GM19043 (cell line): Measurements from ENCODE around the gene DLEC1.
A peak's percentile ranks its signal among the peaks of the same experiment; 100 is the strongest.
"Not testable (repeated sequence)": the region's sequence is repeated elsewhere in the genome, so short reads cannot be mapped to it uniquely, and the experiment has no call there.

ENCODE experiments used
- ATAC-seq: cut with Tn5 transposase; IDR thresholded peaks from one replicate; pipeline ENCODE4 v1.9.1; 2021; ENCODE audit warnings: low read depth; ENCODE audit not compliant: unreplicated experiment

Gene DLEC1

DNA sequence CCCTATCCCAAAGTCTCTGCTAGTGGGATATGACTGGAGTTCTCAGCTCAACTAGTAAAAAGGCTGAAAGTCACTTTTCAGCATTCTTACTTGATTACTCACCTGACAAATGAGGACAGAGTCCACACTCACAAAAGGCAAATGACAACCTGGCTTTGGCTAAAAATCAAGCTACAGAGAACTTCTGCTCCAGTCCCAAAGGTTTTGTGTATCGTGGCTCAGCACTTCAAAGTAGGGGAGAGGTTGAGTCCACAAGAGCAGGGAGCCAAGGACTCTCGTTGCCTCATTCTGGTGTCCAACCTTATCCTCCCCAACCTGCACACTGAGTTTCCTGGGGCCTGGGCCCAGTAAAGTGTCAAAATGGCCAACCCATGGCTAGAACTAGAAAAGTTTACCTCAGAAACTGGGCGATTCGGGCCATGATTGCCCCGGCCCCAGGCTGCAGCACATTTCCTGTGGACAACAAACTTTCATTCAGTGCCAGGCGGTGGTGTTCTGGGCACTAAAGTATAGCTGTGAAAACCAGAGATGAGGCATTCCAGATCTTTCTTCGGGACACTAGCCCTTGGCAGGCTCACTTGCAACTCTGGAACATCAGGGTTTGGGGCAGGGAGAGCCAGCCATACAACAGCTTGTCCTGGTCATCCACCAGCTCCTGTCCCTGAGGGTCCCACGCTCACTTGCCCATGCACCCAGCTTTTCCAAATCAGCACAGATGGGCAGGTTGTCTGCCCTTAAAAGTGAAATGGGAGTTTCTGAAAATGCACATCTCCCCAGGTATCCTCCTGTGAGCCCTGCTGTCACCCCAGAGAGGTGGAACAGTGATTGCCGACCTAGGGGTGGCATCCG lies 94.8 kb downstream of the DLEC1 start:
- ATAC-seq = no peak

DNA sequence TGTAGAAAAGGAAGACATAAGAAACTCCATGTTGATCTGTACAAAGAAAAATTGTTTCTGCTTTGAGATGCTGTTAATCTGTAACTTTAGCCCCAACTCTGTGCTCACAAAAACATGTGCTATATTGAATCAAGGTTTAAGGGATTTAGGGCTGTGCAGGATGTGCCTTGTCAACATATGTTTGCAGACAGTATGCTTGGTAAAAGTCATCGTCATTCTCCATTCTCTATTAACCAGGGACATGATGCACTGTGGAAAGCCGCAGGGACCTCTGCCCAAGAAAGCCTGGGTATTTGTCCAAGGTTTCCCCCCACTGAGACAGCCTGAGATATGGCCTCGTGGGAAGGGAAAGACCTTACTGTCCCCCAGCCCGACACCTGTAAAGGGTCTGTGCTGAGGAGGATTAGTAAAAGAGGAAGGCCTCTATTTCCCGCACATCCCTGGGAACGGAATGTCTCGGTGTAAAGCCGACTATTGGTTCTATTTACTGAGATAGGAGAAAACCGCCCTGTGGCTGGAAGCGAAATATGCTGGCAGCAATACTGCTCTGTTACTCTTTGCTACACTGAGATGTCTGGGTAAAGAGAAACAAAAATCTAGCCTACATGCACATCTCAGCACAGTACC lies 95.6 kb downstream of the DLEC1 start:
- not testable (repeated sequence) for ATAC-seq

GRCh38 chr3:38135621-38136277 lies 96.7 kb downstream of the DLEC1 start:
- ATAC-seq = not testable (repeated sequence)

- no peak for ATAC-seq
These were observed 97.4 kb downstream of the DLEC1 start for GRCh38 chr3:38136393-38136776.

GRCh38 chr3:38136777-38137614 lies 98.0 kb downstream of the DLEC1 start, which contains the start of gene ACAA1:
ACAA1 (minus strand) TSS chr3:38137127; CDS start chr3:38137035, 92 bp downstream.
- ATAC-seq = peak; percentile 87

DNA sequence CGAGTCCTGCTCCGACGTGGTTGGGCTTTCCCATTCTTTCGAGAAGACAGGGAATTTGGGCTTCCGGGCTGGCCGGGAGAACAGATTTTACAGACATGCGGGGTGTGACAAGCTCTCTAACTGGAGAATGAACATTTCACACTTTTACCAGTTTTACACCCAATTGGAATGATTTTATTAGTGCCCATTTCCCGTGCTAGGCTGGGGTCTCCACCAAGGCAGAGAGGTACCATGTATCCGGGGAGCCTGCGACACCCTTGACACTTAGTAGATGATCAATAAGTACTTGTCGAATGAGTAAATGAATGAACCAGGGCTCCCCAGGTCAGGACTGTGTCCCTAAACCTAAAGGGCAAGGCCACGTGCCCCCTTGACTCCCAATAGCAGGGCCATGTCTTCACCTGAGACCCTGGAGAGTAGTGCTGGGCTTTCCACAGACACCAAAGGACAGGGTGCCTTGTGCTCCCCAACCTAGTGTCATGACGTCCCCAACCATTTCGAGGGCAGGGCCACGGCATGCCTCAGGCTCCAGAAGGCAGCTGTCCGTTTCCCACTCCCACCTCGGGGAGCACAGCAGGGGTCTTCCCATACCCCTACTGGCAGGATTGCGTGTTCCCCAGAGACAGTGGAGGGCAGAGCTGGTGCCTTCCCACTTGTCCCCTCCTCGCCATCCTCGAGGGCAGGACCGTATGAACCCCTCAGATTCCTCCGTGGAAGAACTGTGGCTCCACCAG lies 98.8 kb downstream of the DLEC1 start:
- no peak for ATAC-seq

DNA sequence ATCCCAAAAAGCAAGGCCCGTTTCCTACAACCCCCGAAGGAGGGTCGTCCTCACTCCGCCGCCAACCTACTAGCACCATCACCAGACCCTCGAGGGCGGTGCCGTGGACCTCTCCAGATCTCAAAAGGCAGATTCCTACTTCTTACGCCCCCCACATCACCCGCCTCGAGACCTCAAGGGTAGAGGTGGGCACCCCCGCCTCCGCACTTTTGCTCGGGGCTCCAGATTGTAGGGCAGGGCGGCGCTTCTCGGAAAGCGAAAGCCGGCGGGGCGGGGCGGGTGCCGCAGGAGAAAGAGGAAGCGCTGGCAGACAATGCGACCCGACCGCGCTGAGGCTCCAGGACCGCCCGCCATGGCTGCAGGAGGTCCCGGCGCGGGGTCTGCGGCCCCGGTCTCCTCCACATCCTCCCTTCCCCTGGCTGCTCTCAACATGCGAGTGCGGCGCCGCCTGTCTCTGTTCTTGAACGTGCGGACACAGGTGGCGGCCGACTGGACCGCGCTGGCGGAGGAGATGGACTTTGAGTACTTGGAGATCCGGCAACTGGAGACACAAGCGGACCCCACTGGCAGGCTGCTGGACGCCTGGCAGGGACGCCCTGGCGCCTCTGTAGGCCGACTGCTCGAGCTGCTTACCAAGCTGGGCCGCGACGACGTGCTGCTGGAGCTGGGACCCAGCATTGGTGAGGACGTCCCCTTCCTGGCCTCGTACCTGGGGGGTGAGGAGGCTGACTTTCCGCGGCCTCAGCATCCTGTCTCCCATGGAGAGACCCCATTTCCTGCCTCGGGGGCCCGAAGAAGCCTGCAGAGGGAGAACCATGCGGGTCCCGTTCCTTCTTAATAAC lies 99.6 kb downstream of the DLEC1 start, which contains the start of gene MYD88:
Gene MYD88, plus strand, starts transcription at position 313 of the 842 bp plus-strand sequence. Its CDS starts 40 bp downstream, at position 353.
- ATAC-seq = peak; percentile 35

DNA sequence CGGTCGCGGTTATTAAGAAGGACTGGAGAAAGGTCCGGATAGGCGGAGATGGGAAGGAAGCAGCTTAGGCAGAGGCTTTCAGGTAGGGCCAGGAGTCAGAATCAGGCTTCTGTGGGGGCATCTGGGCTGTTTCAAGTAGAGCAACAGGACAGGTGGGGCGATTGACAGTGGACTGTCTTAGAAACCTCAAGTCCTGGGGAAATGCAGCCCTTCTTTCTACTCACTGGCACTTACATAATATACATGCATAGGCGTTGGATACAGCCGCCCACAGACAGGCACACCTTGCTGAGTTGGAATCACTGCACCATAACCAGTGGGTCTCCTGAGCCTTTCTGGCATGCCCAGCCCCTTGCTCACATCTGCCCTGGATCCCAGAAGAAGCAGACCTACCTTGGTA lies 100.2 kb downstream of the DLEC1 start:
- ATAC-seq = no peak

DNA sequence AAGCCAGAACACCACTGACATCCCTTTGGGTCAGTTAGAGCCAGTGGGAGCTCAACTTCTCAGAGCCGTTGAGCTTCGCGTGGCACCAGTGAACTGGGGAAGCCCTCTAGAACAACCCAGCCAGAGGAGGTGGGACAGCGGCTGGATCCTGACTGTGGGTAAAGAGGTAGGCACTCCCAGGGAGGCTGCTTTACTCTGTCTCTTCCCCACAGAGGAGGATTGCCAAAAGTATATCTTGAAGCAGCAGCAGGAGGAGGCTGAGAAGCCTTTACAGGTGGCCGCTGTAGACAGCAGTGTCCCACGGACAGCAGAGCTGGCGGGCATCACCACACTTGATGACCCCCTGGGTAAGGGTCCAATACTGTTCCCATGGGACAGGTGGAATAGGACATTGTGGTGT lies 100.6 kb downstream of the DLEC1 start:
- ATAC-seq = no peak

DNA sequence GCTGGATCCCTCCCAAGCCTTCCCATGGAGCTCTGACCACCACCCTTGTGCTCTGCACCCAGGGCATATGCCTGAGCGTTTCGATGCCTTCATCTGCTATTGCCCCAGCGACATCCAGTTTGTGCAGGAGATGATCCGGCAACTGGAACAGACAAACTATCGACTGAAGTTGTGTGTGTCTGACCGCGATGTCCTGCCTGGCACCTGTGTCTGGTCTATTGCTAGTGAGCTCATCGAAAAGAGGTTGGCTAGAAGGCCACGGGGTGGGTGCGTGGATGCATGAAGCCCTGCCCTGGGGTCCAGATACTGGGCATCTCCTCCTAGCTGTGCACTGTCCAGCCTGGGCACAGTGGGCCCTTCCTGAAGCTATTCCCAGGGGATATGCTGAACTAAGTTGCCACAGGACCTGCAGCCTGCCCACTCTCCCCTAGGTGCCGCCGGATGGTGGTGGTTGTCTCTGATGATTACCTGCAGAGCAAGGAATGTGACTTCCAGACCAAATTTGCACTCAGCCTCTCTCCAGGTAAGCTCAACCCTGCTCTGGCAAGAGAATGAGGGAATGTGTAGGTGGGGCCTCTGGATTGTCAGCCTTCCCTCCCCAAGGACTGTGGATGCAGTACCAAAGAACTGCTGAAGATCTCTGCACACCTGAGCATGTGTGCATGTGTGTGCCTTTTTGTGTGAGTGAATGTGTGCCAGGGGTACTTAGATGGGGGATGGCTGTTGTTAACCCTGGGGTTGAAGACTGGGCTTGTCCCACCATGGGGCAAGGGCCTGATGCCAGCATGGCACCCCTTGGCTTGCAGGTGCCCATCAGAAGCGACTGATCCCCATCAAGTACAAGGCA lies 101.5 kb downstream of the DLEC1 start:
- no peak for ATAC-seq

- ATAC-seq = no peak
These were observed 102.4 kb downstream of the DLEC1 start for GRCh38 chr3:38141173-38141951.

DNA sequence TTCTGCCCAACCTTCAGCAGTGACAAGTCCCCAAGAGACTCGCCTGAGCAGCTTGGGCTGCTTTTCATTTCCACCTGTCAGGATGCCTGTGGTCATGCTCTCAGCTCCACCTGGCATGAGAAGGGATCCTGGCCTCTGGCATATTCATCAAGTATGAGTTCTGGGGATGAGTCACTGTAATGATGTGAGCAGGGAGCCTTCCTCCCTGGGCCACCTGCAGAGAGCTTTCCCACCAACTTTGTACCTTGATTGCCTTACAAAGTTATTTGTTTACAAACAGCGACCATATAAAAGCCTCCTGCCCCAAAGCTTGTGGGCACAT lies 102.9 kb downstream of the DLEC1 start:
- no peak for ATAC-seq

- no peak for ATAC-seq
These were observed 104.0 kb downstream of the DLEC1 start for GRCh38 chr3:38142959-38143358.

DNA sequence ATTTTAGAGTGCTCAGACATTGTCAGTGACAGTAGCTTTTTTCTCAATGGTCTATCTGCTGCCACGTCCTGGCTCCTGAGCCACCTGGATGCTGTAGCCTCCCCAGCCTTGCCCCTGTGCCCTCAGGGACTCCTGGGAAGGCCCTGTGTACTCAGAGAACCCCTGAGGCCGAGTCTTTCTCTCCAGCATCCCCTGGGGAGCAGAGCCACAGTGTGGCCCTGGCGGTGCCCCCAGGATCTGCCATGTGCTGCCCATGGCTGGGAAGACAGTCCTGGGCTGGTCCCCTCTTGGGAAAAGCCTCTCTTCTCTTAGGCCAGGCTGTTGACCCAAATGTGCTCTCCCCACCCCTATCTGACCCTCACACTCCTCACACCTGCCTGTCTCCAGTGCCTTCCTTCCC lies 104.5 kb downstream of the DLEC1 start:
- ATAC-seq = no peak

DNA sequence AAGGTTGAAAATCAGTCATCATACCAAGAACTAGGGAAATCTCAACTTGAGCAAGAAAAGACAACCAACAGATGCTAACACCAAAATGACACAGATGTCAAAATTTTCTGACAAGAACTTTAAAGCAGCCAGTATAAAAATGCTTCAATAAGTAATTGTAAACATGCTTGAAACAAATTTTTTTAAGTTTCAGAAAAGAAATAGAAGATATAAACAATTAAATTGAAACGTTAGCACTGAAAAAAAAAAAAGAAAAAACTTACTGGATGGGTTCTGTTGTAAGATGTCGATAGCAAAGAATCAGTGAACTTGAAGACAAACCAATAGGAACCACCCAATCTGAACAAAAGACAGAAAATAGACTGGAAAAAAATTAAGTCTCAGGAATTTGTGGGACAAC lies 107.5 kb downstream of the DLEC1 start:
- ATAC-seq = no peak

DNA sequence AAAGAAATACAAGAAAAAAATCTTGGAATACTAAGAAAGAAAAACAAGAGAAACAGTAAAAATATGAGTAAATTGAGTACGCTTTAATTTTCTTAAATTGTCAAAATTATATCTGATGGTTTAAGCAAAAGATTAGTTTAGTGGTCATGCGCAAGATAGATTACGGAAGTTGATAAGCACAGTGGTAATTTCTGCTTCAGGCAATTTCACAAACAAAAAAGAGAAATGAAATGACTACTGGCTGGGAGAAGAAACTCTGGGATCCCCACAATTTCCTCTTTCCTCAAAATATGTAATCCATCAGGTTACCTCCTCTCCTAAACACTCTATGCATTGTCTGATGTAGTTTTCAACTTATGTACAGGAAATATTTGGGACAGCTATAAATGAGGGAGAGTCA lies 108.4 kb downstream of the DLEC1 start:
- ATAC-seq = no peak

- no peak for ATAC-seq
These were observed 109.4 kb downstream of the DLEC1 start for GRCh38 chr3:38148311-38148882.
